ENCODE results near the gene ZNF367.

DNA sequence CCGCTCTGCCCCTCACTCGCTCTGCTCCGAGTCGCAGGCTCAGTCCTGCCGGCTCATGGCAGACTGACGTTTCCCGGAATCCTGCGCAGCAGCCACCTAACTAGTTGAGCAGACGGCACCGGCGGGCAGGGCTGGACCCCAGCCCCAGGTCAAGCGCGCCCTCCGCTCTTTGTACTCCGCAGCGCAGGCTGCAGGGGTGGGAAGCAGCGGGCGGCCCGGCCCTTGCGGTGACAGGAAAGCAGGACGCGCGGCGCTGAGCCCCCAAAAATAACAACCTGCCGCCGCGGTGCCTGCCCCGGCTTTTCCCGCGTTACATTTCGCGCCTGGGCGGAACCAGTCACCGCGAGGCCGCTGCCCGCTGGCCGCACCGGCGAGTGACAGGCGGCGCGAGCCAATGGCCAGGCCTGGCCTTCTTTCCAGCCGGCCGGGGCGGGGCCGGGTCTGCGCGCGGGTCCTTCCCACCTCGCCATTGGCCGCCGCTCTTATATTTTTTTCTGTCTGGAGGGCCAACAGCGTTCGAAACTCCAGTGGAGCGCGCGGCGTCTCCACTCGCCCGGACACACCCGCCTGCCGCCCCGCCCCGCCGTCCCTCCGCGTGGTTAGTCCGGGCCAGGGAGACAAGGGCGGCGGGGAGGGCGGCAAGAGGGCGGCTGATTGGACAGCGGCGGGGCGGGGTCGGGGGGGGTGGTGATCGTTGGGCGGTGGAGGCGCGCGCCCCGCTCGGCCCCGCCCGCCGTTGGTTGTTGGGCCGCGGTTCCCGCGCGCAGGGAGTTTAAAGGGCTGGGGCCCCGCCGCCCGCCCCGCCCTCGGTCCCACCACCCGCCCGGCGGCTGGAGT, at the start of gene ZNF367:
- TF ChIP-seq, protein P1, sequence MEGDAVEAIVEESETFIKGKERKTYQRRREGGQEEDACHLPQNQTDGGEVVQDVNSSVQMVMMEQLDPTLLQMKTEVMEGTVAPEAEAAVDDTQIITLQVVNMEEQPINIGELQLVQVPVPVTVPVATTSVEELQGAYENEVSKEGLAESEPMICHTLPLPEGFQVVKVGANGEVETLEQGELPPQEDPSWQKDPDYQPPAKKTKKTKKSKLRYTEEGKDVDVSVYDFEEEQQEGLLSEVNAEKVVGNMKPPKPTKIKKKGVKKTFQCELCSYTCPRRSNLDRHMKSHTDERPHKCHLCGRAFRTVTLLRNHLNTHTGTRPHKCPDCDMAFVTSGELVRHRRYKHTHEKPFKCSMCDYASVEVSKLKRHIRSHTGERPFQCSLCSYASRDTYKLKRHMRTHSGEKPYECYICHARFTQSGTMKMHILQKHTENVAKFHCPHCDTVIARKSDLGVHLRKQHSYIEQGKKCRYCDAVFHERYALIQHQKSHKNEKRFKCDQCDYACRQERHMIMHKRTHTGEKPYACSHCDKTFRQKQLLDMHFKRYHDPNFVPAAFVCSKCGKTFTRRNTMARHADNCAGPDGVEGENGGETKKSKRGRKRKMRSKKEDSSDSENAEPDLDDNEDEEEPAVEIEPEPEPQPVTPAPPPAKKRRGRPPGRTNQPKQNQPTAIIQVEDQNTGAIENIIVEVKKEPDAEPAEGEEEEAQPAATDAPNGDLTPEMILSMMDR (IDR thresholded peaks at IDR 0.05): no peak
- no peak for TF ChIP-seq EZH2 (IDR thresholded peaks at IDR 0.05; ENCODE audit: borderline replicate concordance, insufficient read depth, low read depth, low read length, poor library complexity, severe bottlenecking)

Data from B cell (primary cell).